SU-DHL-6 (cell line): Measurements from ENCODE around the gene ADGRD1.

ENCODE experiments used
- H2AFZ ChIP-seq: fragments of 200-600 bp; sonication (generic); 2 replicates; pipeline ENCODE4 v1.6.1; 2014; ENCODE audit warnings: low read depth, mild to moderate bottlenecking, moderate library complexity, mixed read lengths, antibody characterized with exemption, low read length; ENCODE audit not compliant: severe bottlenecking
- H3F3A ChIP-seq: fragments of 200-600 bp; shearing (Covaris generic); 2 replicates; pipeline ENCODE4 v1.6.0; 2016; ENCODE audit warnings: antibody characterized with exemption, mild to moderate bottlenecking; ENCODE audit not compliant: insufficient read depth
- H3K27ac ChIP-seq: fragments of 200-600 bp; sonication (generic); 2 replicates; pipeline ENCODE4 v1.5.1; 2016; ENCODE audit warnings: low read depth, mild to moderate bottlenecking, low read length, moderate library complexity, mixed read lengths
- H3K27me3 ChIP-seq: fragments of 200-600 bp; sonication (generic), shearing (Covaris generic); 2 replicates; pipeline ENCODE4 v1.6.0; 2014; ENCODE audit warnings: mild to moderate bottlenecking, low read length
- H3K36me3 ChIP-seq: fragments of 200-600 bp; sonication (generic); 2 replicates; pipeline ENCODE4 v1.6.1; 2014; ENCODE audit warnings: mild to moderate bottlenecking, low read length, mixed read lengths
- H3K4me2 ChIP-seq: fragments of 300-600, 200-600 bp; shearing (Covaris generic), sonication (generic); 2 replicates; pipeline ENCODE4 v1.6.0; 2014; ENCODE audit warnings: low read length, low read depth, mild to moderate bottlenecking; ENCODE audit not compliant: poor library complexity, severe bottlenecking
- H3K4me3 ChIP-seq: fragments of 200-600 bp; sonication (generic); 2 replicates; pipeline ENCODE4 v1.5.1; 2014; ENCODE audit warnings: antibody characterized with exemption, low read length, mild to moderate bottlenecking, mixed read lengths; ENCODE audit not compliant: insufficient read depth, poor library complexity, severe bottlenecking
- H3K79me2 ChIP-seq: fragments of 200-600 bp; sonication (generic); 2 replicates; pipeline ENCODE4 v1.6.1; 2014; ENCODE audit warnings: mild to moderate bottlenecking, low read length, moderate library complexity; ENCODE audit not compliant: insufficient read depth
- H3K9ac ChIP-seq: fragments of 200-600 bp; sonication (generic); 2 replicates; pipeline ENCODE4 v1.7.0; 2014; ENCODE audit warnings: mild to moderate bottlenecking, low read length
- H3K9me2 ChIP-seq: fragments of 200-600 bp; sonication (generic); replicated peaks from 2 replicates; pipeline ENCODE4 v1.6.1; 2014; ENCODE audit warnings: low read length; ENCODE audit not compliant: insufficient read depth
- H3K9me3 ChIP-seq: fragments of 200-600 bp; sonication (generic); 2 replicates; pipeline ENCODE4 v1.6.1; 2014; ENCODE audit warnings: low read length, mixed read lengths; ENCODE audit not compliant: insufficient read depth
- H4K20me1 ChIP-seq: fragments of 200-600 bp; sonication (generic); 2 replicates; pipeline ENCODE4 v1.6.1; 2014; ENCODE audit warnings: low read depth, mild to moderate bottlenecking, antibody characterized with exemption, low read length, moderate library complexity, mixed read lengths
- EZH2phosphoT487 ChIP-seq: fragments of 200-600 bp; sonication (generic), shearing (Covaris generic); conservative IDR thresholded peaks from 2 replicates; pipeline ENCODE4 v1.6.1; 2018; ENCODE audit warnings: mild to moderate bottlenecking, antibody characterized with exemption, low read length, moderate library complexity, mixed read lengths
- TF ChIP-seq, protein P1 (sequence below): fragments of 200-600 bp; sonication (generic); IDR thresholded peaks from one replicate; pipeline ENCODE4 v1.5.1; 2017; ENCODE audit warnings: antibody characterized with exemption, mild to moderate bottlenecking, low read length, moderate library complexity; ENCODE audit not compliant: insufficient read depth, poor library complexity, severe bottlenecking

Gene ADGRD1

DNA sequence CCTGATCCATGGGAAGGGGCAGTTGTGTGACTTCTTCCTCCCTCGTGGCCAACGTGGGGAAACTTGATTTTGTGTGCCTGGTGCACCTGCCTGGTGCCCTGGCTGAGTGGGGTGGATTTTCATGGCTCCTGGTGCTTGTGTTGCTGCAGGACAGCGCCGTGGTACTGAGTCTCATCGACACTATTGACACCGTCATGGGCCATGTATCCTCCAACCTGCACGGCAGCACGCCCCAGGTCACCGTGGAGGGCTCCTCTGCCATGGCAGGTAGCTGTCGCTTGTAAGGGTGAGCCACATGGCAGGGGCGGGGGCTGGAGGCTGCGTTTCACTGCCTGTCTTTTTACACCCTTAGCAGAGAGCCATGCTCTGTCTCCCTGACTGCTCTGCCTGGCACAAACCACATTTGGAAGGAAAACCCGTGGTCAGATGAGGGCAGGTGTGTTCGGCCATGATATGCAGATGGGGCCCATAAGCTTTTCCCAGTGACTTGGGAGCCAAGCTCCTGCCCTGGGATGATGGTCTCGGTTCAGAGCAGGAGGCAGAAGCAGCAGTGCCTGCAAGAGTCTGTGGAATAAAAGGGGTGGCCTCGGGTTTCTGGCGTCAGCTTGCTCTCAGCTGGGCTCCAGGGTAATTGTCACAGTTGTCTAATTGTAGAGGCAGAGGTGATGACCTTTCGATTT lies 49.5 kb downstream of the ADGRD1 start:
- no peaks in the 10 kb centered on the region for H3K9me2 ChIP-seq
- H3K4me2 ChIP-seq, result no peak overlapping the region
- no peak overlapping the region for H3K27ac ChIP-seq
- TF ChIP-seq EZH2phosphoT487, result no peak
- TF ChIP-seq, protein P1, sequence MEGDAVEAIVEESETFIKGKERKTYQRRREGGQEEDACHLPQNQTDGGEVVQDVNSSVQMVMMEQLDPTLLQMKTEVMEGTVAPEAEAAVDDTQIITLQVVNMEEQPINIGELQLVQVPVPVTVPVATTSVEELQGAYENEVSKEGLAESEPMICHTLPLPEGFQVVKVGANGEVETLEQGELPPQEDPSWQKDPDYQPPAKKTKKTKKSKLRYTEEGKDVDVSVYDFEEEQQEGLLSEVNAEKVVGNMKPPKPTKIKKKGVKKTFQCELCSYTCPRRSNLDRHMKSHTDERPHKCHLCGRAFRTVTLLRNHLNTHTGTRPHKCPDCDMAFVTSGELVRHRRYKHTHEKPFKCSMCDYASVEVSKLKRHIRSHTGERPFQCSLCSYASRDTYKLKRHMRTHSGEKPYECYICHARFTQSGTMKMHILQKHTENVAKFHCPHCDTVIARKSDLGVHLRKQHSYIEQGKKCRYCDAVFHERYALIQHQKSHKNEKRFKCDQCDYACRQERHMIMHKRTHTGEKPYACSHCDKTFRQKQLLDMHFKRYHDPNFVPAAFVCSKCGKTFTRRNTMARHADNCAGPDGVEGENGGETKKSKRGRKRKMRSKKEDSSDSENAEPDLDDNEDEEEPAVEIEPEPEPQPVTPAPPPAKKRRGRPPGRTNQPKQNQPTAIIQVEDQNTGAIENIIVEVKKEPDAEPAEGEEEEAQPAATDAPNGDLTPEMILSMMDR, result no peak
- H4K20me1 ChIP-seq, result no peaks in the 10 kb centered on the region
- no peaks in the 10 kb centered on the region for H3K9me3 ChIP-seq
- no peak overlapping the region for H3K9ac ChIP-seq
- no peak overlapping the region for H2AFZ ChIP-seq
- H3F3A ChIP-seq, result no peaks in the 10 kb centered on the region
- no peaks in the 10 kb centered on the region for H3K36me3 ChIP-seq
- no peak overlapping the region for H3K4me3 ChIP-seq
- H3K27me3 ChIP-seq, result no peaks in the 10 kb centered on the region
- H3K79me2 ChIP-seq, result no peaks in the 10 kb centered on the region

DNA sequence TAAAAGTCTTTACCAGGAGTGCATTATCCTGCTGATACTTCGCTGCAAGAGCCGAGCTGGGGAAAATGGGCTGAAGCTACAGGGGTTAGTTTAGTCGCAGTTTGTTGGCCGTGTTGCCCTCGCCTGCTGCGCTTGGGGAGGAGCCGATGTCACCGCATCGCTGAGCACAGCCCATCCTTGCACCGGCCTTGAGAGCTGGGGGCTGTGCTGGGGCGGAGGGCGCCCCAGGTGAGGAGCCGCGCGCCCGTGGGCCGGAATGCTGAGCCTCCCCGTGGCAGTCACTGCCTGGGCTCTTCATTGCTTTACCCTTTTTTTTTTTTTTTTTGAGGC lies 50.0 kb downstream of the ADGRD1 start:
- H3F3A ChIP-seq, result no peaks in the 10 kb centered on the region
- H3K4me2 ChIP-seq, result no peak overlapping the region
- H3K9me3 ChIP-seq, result no peaks in the 10 kb centered on the region
- no peaks in the 10 kb centered on the region for H4K20me1 ChIP-seq
- TF ChIP-seq, protein P1, result no peak
- no peak for TF ChIP-seq EZH2phosphoT487
- no peaks in the 10 kb centered on the region for H3K9me2 ChIP-seq
- H3K27me3 ChIP-seq, result no peaks in the 10 kb centered on the region
- H3K4me3 ChIP-seq, result no peak overlapping the region
- no peak overlapping the region for H3K27ac ChIP-seq
- H2AFZ ChIP-seq, result no peak overlapping the region
- no peaks in the 10 kb centered on the region for H3K79me2 ChIP-seq
- H3K36me3 ChIP-seq, result no peaks in the 10 kb centered on the region
- H3K9ac ChIP-seq, result no peak overlapping the region

DNA sequence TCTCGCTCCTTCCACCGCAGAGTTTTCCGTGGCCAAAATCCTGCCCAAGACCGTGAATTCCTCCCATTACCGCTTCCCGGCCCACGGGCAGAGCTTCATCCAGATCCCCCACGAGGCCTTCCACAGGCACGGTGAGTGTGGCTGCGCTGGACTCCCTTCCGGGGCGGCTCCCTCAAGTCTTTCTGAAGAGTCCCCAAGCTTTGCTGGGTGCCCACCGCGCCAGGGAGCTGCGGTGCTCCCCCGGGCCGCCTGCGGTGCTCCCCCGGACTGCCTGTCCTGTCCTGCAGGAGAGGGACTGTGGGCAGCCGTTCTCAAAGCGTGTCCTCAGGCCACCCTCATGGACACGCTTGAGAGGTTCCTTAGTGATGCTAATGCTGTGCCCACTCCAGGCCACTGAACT lies 50.5 kb downstream of the ADGRD1 start:
- H4K20me1 ChIP-seq, result no peaks in the 10 kb centered on the region
- no peaks in the 10 kb centered on the region for H3F3A ChIP-seq
- no peaks in the 10 kb centered on the region for H3K9me3 ChIP-seq
- H3K9ac ChIP-seq, result no peak overlapping the region
- no peaks in the 10 kb centered on the region for H3K79me2 ChIP-seq
- no peak overlapping the region for H2AFZ ChIP-seq
- no peak overlapping the region for H3K27ac ChIP-seq
- no peaks in the 10 kb centered on the region for H3K36me3 ChIP-seq
- no peak for TF ChIP-seq EZH2phosphoT487
- TF ChIP-seq, protein P1, result no peak
- no peaks in the 10 kb centered on the region for H3K9me2 ChIP-seq
- H3K4me3 ChIP-seq, result no peak overlapping the region
- H3K4me2 ChIP-seq, result no peak overlapping the region
- no peaks in the 10 kb centered on the region for H3K27me3 ChIP-seq
